B cell (primary cell): Measurements from ENCODE around the gene CYB5A. TPM values are rescaled to one million over a fixed set of nuclear protein-coding genes. Genes with fewer than 3 reads are reported as not detected.

ENCODE experiments used
- ATAC-seq: fragments of 200-7000 bp; cut with Tn5 transposase; one replicate; pipeline ENCODE4 v1.10.0; 2021; ENCODE audit warnings: low read depth, mild to moderate bottlenecking, moderate number of reproducible peaks, moderate library complexity
- CTCF ChIA-PET: fragments of 350-600 bp; sonication (Branson Sonifier 250); formaldehyde crosslinking; loops from one replicate; lab custom pipeline; 2021; ENCODE audit warnings: antibody characterized with exemption, inconsistent platforms; lab: Charles Lee
- POLR2A ChIA-PET: fragments of 350-600 bp; sonication (Branson Sonifier 250); formaldehyde crosslinking; loops from one replicate; lab custom pipeline; 2021; ENCODE audit warnings: antibody characterized with exemption; lab: Charles Lee
- DNase-seq: peaks from one replicate; pipeline ENCODE4 v3.0.0; 2013
- H2AFZ ChIP-seq: 2 replicates; pipeline ENCODE4 v1.6.1; 2012; ENCODE audit warnings: mild to moderate bottlenecking, low read depth, low read length; ENCODE audit not compliant: insufficient read depth, poor library complexity, severe bottlenecking
- H3K27ac ChIP-seq, 2 donors: 1 replicate in 1 of 2; 2 replicates in 1 of 2; pipeline ENCODE4 v1.5.1; 2012 to 2013; ENCODE audit warnings: low read length in 2 of 2, mild to moderate bottlenecking in 2 of 2, moderate library complexity in 1 of 2
- H3K27me3 ChIP-seq, 4 experiments: fragments of 200-600 bp in 1 of 4; sonication (generic) in 1 of 4; replicated peaks in 1 of 4; 1 replicate in 2 of 4; 2 replicates in 2 of 4; pipeline versions ENCODE4 v1.6.1 to v1.7.0; 2013 to 2016; ENCODE audit warnings: low read length in 3 of 4, mild to moderate bottlenecking in 2 of 4, mixed read lengths in 1 of 4, moderate library complexity in 1 of 4; ENCODE audit not compliant: insufficient read depth in 4 of 4, control insufficient read depth in 3 of 4; ENCODE audit errors: control extremely low read depth in 1 of 4
- H3K36me3 ChIP-seq, 2 experiments: replicated peaks in 1 of 2; 1 replicate in 1 of 2; 2 replicates in 1 of 2; pipeline versions ENCODE4 v1.6.1 to v1.7.1; 2013; ENCODE audit warnings: low read length in 1 of 2; ENCODE audit not compliant: insufficient read depth in 2 of 2, control insufficient read depth in 1 of 2; ENCODE audit errors: control extremely low read depth in 1 of 2, extremely low read depth in 1 of 2
- H3K4me1 ChIP-seq, 2 donors: fragments of 200-600 bp in 1 of 2; sonication (generic) in 1 of 2; 1 replicate in 1 of 2; 2 replicates in 1 of 2; pipeline versions ENCODE4 v1.5.1 to v1.6.1; 2013 to 2017; ENCODE audit warnings: low read length in 2 of 2; ENCODE audit not compliant: control insufficient read depth in 2 of 2, insufficient read depth in 2 of 2
- H3K4me2 ChIP-seq: replicated peaks from 2 replicates; pipeline ENCODE3; 2012; ENCODE audit warnings: mild to moderate bottlenecking, low read depth, low read length; ENCODE audit not compliant: poor library complexity, severe bottlenecking
- H3K4me3 ChIP-seq, 5 experiments: fragments of 200-600 bp in 1 of 5; sonication (generic) in 1 of 5; 1 replicate in 3 of 5; 2 replicates in 2 of 5; pipeline versions ENCODE4 v1.5.1 to v1.7.0; 2011 to 2016; ENCODE audit warnings: low read length in 4 of 5, mild to moderate bottlenecking in 4 of 5, low read depth in 2 of 5, control low read depth in 1 of 5, moderate library complexity in 1 of 5; ENCODE audit not compliant: insufficient read depth in 1 of 5; ENCODE audit errors: control extremely low read depth in 1 of 5, extremely low read depth in 1 of 5
- H3K79me2 ChIP-seq: fragments of 200-600 bp; sonication (generic); one replicate; pipeline ENCODE4 v1.6.0; 2016; ENCODE audit warnings: low read length; ENCODE audit not compliant: control insufficient read depth, insufficient read depth
- H3K9ac ChIP-seq: fragments of 200-600 bp; sonication (generic); 2 replicates; pipeline ENCODE4 v1.6.1; 2017; ENCODE audit warnings: mild to moderate bottlenecking, low read length, moderate library complexity
- H3K9me3 ChIP-seq, 3 donors: one replicate each; pipeline versions ENCODE4 v1.6.1 to v1.7.1; 2013; ENCODE audit warnings: low read length in 2 of 3; ENCODE audit not compliant: control insufficient read depth in 2 of 3, insufficient read depth in 1 of 3; ENCODE audit errors: control extremely low read depth in 1 of 3
- H4K20me1 ChIP-seq: 2 replicates; pipeline ENCODE4 v1.6.0; 2012; ENCODE audit warnings: mild to moderate bottlenecking, low read length; ENCODE audit not compliant: insufficient read depth, control insufficient read depth, poor library complexity, severe bottlenecking
- H3K27ac Mint-ChIP-seq: one replicate; pipeline ENCODE4 v1.8.0; 2021; ENCODE audit warnings: mixed read lengths
- H3K27me3 Mint-ChIP-seq: one replicate; pipeline ENCODE4 v1.8.0; 2021; ENCODE audit warnings: mixed read lengths
- H3K4me1 Mint-ChIP-seq: one replicate; pipeline ENCODE4 v1.8.0; 2021; ENCODE audit warnings: mixed read lengths
- H3K4me3 Mint-ChIP-seq: one replicate; pipeline ENCODE4 v1.8.0; 2021; ENCODE audit warnings: mixed read lengths
- H3K9me3 Mint-ChIP-seq: one replicate; pipeline ENCODE4 v1.8.0; 2022; ENCODE audit warnings: mixed read lengths; ENCODE audit not compliant: insufficient read depth
- EZH2 ChIP-seq: IDR thresholded peaks from 2 replicates; pipeline ENCODE4 v1.6.1; 2012; ENCODE audit warnings: borderline replicate concordance, low read depth, mild to moderate bottlenecking, moderate library complexity, low read length; ENCODE audit not compliant: insufficient read depth, poor library complexity, severe bottlenecking
- WGBS: methylation state at CpG from one replicate; pipeline ENCODE4 v1.1.5; 2013; ENCODE audit warnings: missing lambda C conversion rate; ENCODE audit not compliant: insufficient coverage; 5-methylcytosine and 5-hydroxymethylcytosine counted together
- intact Hi-C: fragments of 100-400 bp; cut with micrococcal nuclease; formaldehyde crosslinking; loops from one replicate; pipeline ENCODE4 v1.10.0; 2022
- polyA plus RNA-seq: library from polyadenylated mRNA; depleted of rRNA; stranded (reverse); fragments of >200 nt; gene quantifications from 2 replicates; pipeline ENCODE4 v1.2.3, GENCODE V29; 2012
- total RNA-seq, 2 donors: library from RNA; stranded (reverse); fragments of 120-200 nt in 1 of 2; gene quantifications; 1 replicate in 1 of 2; 2 replicates in 1 of 2; pipeline versions ENCODE4 v1.2.3 to v1.2.4, GENCODE V29; 2013 to 2022
- TF ChIP-seq, protein P1 (sequence below): fragments of 200-600 bp; IDR thresholded peaks from one replicate; pipeline ENCODE4 v1.8.0; 2022; ENCODE audit warnings: antibody characterized with exemption, mild to moderate bottlenecking

The CYB5A gene
- total and polyA plus RNA-seq, 2 donors (not counting 1 experiment from before 2014, with no cell fraction given), result 46.9 to 217 TPM

DNA sequence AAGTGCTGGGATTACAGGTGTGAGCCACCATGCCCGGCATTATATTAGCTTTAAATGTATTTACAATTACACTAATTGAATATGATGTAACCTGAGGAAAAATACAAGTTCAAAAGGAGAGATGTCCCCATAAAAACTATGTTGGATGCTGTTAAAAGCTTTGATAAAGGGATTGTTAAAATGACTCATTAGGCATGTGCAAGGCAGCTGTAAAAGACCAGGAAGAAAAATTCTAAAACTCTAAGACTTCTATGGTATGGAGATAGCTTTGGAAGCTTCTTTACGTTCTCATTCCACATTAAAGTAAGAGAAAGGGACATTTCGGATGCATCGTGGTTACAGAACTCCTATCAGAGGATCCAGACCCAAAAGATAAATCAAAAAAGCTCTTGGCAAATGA is 50.3 kb downstream of the CYB5A start:
- Histone ChIP-seq H3K4me1 (peaks cover 0 to 10% of the 10 kb centered on the region in 2 donors), H2AFZ (no peak overlapping the region), H3K27ac (no peak overlapping the region), H4K20me1 (no peaks in the 10 kb centered on the region), H3K36me3 (no peaks in the 10 kb centered on the region), H3K27me3 (no peaks in the 10 kb centered on the region), H3K9ac (no peak overlapping the region), H3K4me3 (no peak overlapping the region), H3K79me2 (no peaks in the 10 kb centered on the region), H3K4me2 (no peak overlapping the region), H3K9me3 (peaks cover 0 to 2% (median 0%) of the 10 kb centered on the region in 3 donors)
- TF ChIP-seq, protein P1, sequence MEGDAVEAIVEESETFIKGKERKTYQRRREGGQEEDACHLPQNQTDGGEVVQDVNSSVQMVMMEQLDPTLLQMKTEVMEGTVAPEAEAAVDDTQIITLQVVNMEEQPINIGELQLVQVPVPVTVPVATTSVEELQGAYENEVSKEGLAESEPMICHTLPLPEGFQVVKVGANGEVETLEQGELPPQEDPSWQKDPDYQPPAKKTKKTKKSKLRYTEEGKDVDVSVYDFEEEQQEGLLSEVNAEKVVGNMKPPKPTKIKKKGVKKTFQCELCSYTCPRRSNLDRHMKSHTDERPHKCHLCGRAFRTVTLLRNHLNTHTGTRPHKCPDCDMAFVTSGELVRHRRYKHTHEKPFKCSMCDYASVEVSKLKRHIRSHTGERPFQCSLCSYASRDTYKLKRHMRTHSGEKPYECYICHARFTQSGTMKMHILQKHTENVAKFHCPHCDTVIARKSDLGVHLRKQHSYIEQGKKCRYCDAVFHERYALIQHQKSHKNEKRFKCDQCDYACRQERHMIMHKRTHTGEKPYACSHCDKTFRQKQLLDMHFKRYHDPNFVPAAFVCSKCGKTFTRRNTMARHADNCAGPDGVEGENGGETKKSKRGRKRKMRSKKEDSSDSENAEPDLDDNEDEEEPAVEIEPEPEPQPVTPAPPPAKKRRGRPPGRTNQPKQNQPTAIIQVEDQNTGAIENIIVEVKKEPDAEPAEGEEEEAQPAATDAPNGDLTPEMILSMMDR, result no peak
- no peak for TF ChIP-seq EZH2
- ChIA-PET POLR2A (no interaction called here), CTCF (interaction anchor here (1.1 to 5.0 kb wide), 3 partner anchors 44 to 310 kb away, joined by 3 to 36 read pairs (median 9); no protein-coding TSS in a partner anchor)
- peaks cover 15% of the 10 kb centered on the region for H3K27me3 Mint-ChIP-seq
- H3K4me1 Mint-ChIP-seq, result peaks cover 35% of the 10 kb centered on the region
- ATAC-seq, result no peak
- no peak for DNase-seq
- H3K9me3 Mint-ChIP-seq, result no peaks in the 10 kb centered on the region
- intact Hi-C loops, result loop anchor here (5.0 kb wide), 1 partner anchor 94 kb away; the partner anchor contains the start of genes FBXO15 and TIMM21
- no CpG with 5 or more reads among the region's 4 CpGs for WGBS
- H3K4me3 Mint-ChIP-seq, result no peak overlapping the region
- no peak overlapping the region for H3K27ac Mint-ChIP-seq

DNA sequence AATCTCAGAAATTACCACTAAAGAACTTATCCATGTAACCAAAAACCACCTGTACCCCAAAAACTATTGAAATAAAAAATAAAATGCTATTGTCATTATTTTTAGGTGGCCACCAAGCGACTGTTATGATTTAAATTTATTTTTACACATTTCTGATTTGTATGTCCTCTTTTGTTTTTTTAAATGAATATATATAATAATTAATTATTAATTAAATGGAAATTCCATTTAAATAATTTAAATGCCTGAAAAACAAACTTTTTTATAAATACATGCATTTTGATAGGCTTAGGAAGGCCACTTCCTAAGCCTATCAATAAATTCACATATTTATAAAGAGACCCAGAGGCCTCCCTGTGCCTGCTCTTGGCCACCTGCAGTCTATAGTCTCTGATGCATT is 52.2 kb downstream of the CYB5A start:
- no peaks in the 10 kb centered on the region for H3K79me2 ChIP-seq
- ATAC-seq, result no peak
- CTCF ChIA-PET, result interaction anchor here (5.0 kb wide), 1 partner anchor 103 kb away, joined by 36 read pairs; no protein-coding TSS in a partner anchor
- no CpG with 5 or more reads among the region's 1 CpG for WGBS
- H3K27me3 Mint-ChIP-seq, result peaks cover 15% of the 10 kb centered on the region
- no peaks in the 10 kb centered on the region for H3K36me3 ChIP-seq
- TF ChIP-seq, protein P1, result no peak
- no peak for TF ChIP-seq EZH2
- H3K4me3 ChIP-seq, result no peak overlapping the region
- H4K20me1 ChIP-seq, result no peaks in the 10 kb centered on the region
- no peaks in the 10 kb centered on the region for H3K27me3 ChIP-seq
- H3K27ac ChIP-seq, result no peak overlapping the region
- no peak overlapping the region for H3K27ac Mint-ChIP-seq
- no peak overlapping the region for H3K4me2 ChIP-seq
- H3K4me1 ChIP-seq, result peaks cover 0 to 6% of the 10 kb centered on the region in 2 donors
- intact Hi-C loops, result no loop called here
- H3K4me1 Mint-ChIP-seq, result peaks cover 29% of the 10 kb centered on the region
- POLR2A ChIA-PET, result no interaction called here
- H3K9me3 ChIP-seq, result no peaks in the 10 kb centered on the region
- H3K9ac ChIP-seq, result no peak overlapping the region
- no peak overlapping the region for H2AFZ ChIP-seq
- DNase-seq, result no peak
- H3K9me3 Mint-ChIP-seq, result no peaks in the 10 kb centered on the region
- no peak overlapping the region for H3K4me3 Mint-ChIP-seq
